SH-SY5Y (cell line): ENCODE data around the gene RNASE3.

ENCODE experiments used
- GATA2 ChIP-seq: IDR thresholded peaks from 2 replicates; pipeline ENCODE4 v1.6.1; 2011; ENCODE audit warnings: mild to moderate bottlenecking, low read depth, low read length
- GATA3 ChIP-seq: IDR thresholded peaks from 2 replicates; pipeline ENCODE4 v1.6.1; 2011; ENCODE audit warnings: low read depth, mild to moderate bottlenecking, low read length, moderate library complexity

Gene RNASE3

DNA sequence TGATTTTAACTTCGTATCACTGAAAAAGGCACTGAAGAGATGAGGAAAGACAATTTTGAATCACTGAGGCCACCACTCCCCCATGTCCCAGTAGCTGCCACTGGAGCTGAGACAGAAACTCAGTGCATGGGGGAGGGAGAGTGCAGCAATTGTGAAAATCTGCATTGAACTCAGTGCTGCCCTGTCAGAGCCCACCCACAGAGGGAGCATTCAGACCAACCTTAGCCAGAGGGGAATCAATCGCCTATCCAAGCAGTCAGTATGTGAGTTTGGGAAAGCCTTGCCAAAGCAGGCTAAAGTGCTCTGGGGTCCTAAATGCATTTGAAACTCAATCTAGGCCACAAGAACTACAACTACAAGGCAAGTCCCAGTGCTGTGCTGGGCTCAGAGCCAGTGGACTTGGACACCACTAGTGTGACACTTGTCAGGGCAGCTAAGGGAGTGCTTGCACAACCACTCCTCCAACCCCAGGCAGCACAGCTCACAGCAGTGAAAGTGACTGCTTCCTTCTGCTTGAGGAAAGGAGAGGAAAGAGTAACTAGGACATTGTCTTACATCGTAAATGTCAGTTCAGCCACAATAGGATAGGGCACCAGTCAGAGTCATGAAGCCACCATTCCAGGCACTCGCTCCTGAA lies 13.3 kb downstream of the RNASE3 start:
- TF ChIP-seq GATA3 (no peak), GATA2 (no peak)

DNA sequence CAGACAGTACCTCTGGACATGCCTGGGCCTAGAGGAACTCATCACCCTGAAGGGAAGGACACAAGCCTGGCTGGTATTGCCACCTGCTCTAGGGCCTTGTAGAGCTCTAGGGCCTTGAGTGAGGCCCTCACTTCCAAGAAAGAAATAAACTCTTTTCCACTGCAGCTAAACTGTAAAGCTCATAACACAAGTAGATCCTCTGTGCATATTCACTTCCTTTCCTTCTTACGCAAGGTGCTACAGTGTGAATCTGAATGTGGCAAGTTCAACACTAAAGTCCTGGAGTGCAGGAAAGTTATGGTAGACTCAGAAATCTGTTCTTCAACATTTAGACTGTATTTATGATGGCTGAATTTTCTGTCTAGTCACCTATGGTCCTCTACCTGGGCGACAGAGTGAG lies 14.5 kb downstream of the RNASE3 start:
- no peak for TF ChIP-seq GATA2
- TF ChIP-seq GATA3, result no peak

DNA sequence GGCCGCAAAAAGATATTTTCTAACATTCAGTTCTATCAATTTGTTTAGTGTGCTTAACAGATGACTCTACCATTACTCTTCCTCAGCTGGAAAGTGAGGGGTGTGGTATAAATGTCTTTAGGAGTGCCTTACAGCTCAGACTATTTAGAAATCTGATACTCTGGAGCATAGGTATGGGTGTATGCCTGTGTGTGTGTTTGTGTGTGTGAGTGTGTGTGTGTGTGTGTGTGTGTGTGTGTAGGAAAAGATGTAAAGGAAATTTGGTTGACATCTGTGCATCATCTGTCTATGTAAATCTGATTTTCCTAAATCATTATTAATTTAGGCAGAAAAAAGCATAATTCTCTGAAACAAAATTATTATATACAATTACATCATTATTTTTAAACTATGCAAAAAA lies 16.0 kb downstream of the RNASE3 start:
- TF ChIP-seq GATA3, result no peak
- TF ChIP-seq GATA2, result no peak

- TF ChIP-seq GATA3 (no peak), GATA2 (no peak)
Observed at GRCh38 chr14:20934148-20934762, 43.1 kb downstream of the RNASE3 start.

- TF ChIP-seq GATA3 (no peak), GATA2 (no peak)
Observed at GRCh38 chr14:20935303-20935984, 44.3 kb downstream of the RNASE3 start.
